Measurements from ENCODE around the gene TMED9. TPM values are rescaled to one million over a fixed set of nuclear protein-coding genes. Genes with fewer than 3 reads are reported as not detected.

Gene TMED9
- polyA plus RNA-seq, 1 donor (not counting 4 experiments of a cell fraction or from before 2014, with no cell fraction given) = 247 TPM

DNA sequence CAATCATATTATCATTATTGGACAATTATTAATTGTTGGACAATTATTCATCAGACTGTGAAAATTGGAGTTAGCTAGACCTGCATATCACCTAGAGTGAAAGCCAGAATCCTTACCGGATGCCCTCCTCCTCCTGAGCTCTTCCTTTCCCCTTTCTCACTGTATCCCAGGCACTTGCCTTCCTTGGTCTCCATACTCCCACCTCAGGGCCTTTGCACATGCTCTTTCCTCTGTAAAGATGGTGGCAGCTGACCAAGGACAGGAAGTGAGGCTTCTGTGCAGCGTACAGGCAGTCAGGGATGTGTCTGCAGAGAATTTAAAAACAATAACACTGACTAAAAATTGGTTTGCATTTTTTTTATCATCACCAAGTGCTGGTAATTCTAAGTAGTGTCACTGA is 22.1 kb upstream of the TMED9 start:
- peaks cover 9% of the 10 kb centered on the region for H3K4me1 ChIP-seq (ENCODE audit: control insufficient read depth, extremely low read depth, insufficient read depth, low read length)
- H3K9ac ChIP-seq (ENCODE audit: control insufficient read depth, extremely low read depth, insufficient read depth, low read length) = no peak overlapping the region
- TF ChIP-seq, protein P1, sequence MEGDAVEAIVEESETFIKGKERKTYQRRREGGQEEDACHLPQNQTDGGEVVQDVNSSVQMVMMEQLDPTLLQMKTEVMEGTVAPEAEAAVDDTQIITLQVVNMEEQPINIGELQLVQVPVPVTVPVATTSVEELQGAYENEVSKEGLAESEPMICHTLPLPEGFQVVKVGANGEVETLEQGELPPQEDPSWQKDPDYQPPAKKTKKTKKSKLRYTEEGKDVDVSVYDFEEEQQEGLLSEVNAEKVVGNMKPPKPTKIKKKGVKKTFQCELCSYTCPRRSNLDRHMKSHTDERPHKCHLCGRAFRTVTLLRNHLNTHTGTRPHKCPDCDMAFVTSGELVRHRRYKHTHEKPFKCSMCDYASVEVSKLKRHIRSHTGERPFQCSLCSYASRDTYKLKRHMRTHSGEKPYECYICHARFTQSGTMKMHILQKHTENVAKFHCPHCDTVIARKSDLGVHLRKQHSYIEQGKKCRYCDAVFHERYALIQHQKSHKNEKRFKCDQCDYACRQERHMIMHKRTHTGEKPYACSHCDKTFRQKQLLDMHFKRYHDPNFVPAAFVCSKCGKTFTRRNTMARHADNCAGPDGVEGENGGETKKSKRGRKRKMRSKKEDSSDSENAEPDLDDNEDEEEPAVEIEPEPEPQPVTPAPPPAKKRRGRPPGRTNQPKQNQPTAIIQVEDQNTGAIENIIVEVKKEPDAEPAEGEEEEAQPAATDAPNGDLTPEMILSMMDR (optimal IDR thresholded peaks at IDR 0.05 in 1 of 3, IDR thresholded peaks at IDR 0.05 in 1 of 3, conservative IDR thresholded peaks at IDR 0.05 in 1 of 3; ENCODE audit: extremely low read depth in 1 of 3, insufficient read depth in 2 of 3, low read length in 3 of 3) = no peak
- no peak for TF ChIP-seq EZH2 (IDR thresholded peaks at IDR 0.05; ENCODE audit: low read length)
- H4K20me1 ChIP-seq (ENCODE audit: control insufficient read depth, extremely low read depth, insufficient read depth, low read length) = no peaks in the 10 kb centered on the region
- H2AFZ ChIP-seq (ENCODE audit: control insufficient read depth, low read length) = no peak overlapping the region
- DNase-seq (ENCODE audit: low read depth, low spot score) (no peak), FAIRE-seq (no peak)
- H3K9me1 ChIP-seq (ENCODE audit: control insufficient read depth, extremely low read depth, insufficient read depth, low read length) = no peaks in the 10 kb centered on the region
- H3K27me3 ChIP-seq (ENCODE audit: control insufficient read depth, extremely low read depth, insufficient read depth, low read length) = no peaks in the 10 kb centered on the region
- no peaks in the 10 kb centered on the region for H3K9me3 ChIP-seq (ENCODE audit: control insufficient read depth, low read depth, low read length)
- H3K36me3 ChIP-seq (ENCODE audit: control insufficient read depth in 2 of 2, extremely low read depth in 1 of 2, insufficient read depth in 2 of 2, low read length in 2 of 2) = no peaks in the 10 kb centered on the region
- no peak overlapping the region for H3K27ac ChIP-seq (ENCODE audit: control insufficient read depth, insufficient read depth, low read length)
- dilution Hi-C loops (cut with MboI; ENCODE audit: extremely low pct_ligation_motif_present, low sequenced_read_pairs) = no loop called here
- no peak overlapping the region for H3K4me3 ChIP-seq (ENCODE audit: control insufficient read depth in 2 of 3, extremely low read depth in 1 of 3, insufficient read depth in 2 of 3, low read depth in 1 of 3, low read length in 3 of 3)
- H3K4me2 ChIP-seq (ENCODE audit: control insufficient read depth, extremely low read depth, insufficient read depth, low read depth, low read length) = no peak overlapping the region
- no peaks in the 10 kb centered on the region for H3K79me2 ChIP-seq (ENCODE audit: control insufficient read depth, insufficient read depth, low read length)

DNA sequence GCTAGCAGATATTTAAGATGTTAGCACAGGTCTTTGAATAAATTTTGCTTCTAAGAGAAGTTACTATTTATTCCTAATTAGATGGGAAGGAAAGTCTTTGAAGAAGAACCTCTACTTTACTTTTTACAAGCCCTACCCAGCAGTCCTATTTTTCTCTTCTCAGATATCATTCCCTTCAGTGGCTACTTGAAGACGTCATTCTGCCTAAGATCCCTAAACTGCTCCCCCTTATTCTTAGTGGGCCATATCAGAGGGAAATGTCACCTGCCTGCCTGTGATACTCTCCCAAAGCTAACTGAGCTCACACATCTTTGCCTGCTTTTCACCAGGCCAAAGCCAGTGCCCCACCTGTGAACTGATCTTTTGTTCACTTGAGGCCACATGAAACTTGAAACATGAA is 16.5 kb upstream of the TMED9 start:
- Histone ChIP-seq H3K9ac (ENCODE audit: control insufficient read depth, extremely low read depth, insufficient read depth, low read length) (no peak overlapping the region), H3K79me2 (ENCODE audit: control insufficient read depth, insufficient read depth, low read length) (no peaks in the 10 kb centered on the region), H4K20me1 (ENCODE audit: control insufficient read depth, extremely low read depth, insufficient read depth, low read length) (no peaks in the 10 kb centered on the region), H3K36me3 (ENCODE audit: control insufficient read depth in 2 of 2, extremely low read depth in 1 of 2, insufficient read depth in 2 of 2, low read length in 2 of 2) (no peaks in the 10 kb centered on the region), H3K27me3 (ENCODE audit: control insufficient read depth, extremely low read depth, insufficient read depth, low read length) (no peaks in the 10 kb centered on the region), H3K9me1 (ENCODE audit: control insufficient read depth, extremely low read depth, insufficient read depth, low read length) (no peaks in the 10 kb centered on the region), H3K9me3 (ENCODE audit: control insufficient read depth, low read depth, low read length) (no peaks in the 10 kb centered on the region), H3K4me1 (ENCODE audit: control insufficient read depth, extremely low read depth, insufficient read depth, low read length) (peaks cover 12% of the 10 kb centered on the region), H3K4me3 (ENCODE audit: control insufficient read depth in 2 of 3, extremely low read depth in 1 of 3, insufficient read depth in 2 of 3, low read depth in 1 of 3, low read length in 3 of 3) (peak overlapping the region in 1 of 3 experiments; percentile 5), H2AFZ (ENCODE audit: control insufficient read depth, low read length) (peak overlapping the region; percentile 80), H3K27ac (ENCODE audit: control insufficient read depth, insufficient read depth, low read length) (peak overlapping the region; percentile 52), H3K4me2 (ENCODE audit: control insufficient read depth, extremely low read depth, insufficient read depth, low read depth, low read length) (peak overlapping the region; percentile 54)
- DNase-seq (ENCODE audit: low read depth, low spot score) (no peak), FAIRE-seq (no peak)
- TF ChIP-seq, protein P1 (optimal IDR thresholded peaks at IDR 0.05 in 1 of 3, IDR thresholded peaks at IDR 0.05 in 1 of 3, conservative IDR thresholded peaks at IDR 0.05 in 1 of 3; ENCODE audit: extremely low read depth in 1 of 3, insufficient read depth in 2 of 3, low read length in 3 of 3) = no peak
- TF ChIP-seq EZH2 (IDR thresholded peaks at IDR 0.05; ENCODE audit: low read length) = no peak
- dilution Hi-C loops (cut with MboI; ENCODE audit: extremely low pct_ligation_motif_present, low sequenced_read_pairs) = no loop called here
